Vagina (tissue), 2 donors: Measurements from ENCODE around the gene GALNT7. TPM values are rescaled to one million over a fixed set of nuclear protein-coding genes. Genes with fewer than 3 reads are reported as not detected.

Source experiments
- DNase-seq, 2 donors: peaks; one replicate each; pipeline ENCODE4 v3.0.0-alpha.2; 2017; ENCODE audit errors: extremely low spot score in 2 of 2
- H3K27ac ChIP-seq: fragments of 200-600 bp; sonication (generic); one replicate; pipeline ENCODE4 v1.5.1; 2019
- H3K27me3 ChIP-seq: fragments of 200-600 bp; sonication (generic); one replicate; pipeline ENCODE4 v1.5.1; 2019
- H3K36me3 ChIP-seq, 2 donors: fragments of 200-600 bp; sonication (generic); one replicate each; pipeline ENCODE4 v1.5.1; 2017 to 2019
- H3K4me1 ChIP-seq: fragments of 200-600 bp; sonication (generic); one replicate; pipeline ENCODE4 v1.5.1; 2019
- H3K4me3 ChIP-seq, 2 donors: fragments of 200-600 bp; sonication (generic); 1 replicate in 1 of 2; 2 replicates in 1 of 2; pipeline ENCODE4 v1.5.1; 2016 to 2019
- H3K9me3 ChIP-seq: fragments of 200-600 bp; sonication (generic); one replicate; pipeline ENCODE4 v1.5.1; 2019
- CTCF ChIP-seq, 3 experiments: fragments of 450-650 bp in 2 of 3; fragments of 200-600 bp in 1 of 3; sonication (generic) in 1 of 3; IDR thresholded peaks; one replicate each; pipeline ENCODE4 v1.5.1; 2017 to 2019; ENCODE audit warnings: antibody characterized with exemption in 3 of 3, mild to moderate bottlenecking in 2 of 3, moderate library complexity in 2 of 3
- POLR2A ChIP-seq, 2 donors: fragments of 450-650 bp; IDR thresholded peaks; one replicate each; pipeline ENCODE4 v1.6.1; 2017; ENCODE audit warnings: antibody characterized with exemption in 2 of 2, mild to moderate bottlenecking in 2 of 2, moderate library complexity in 2 of 2
- POLR2AphosphoS5 ChIP-seq, 2 donors: sonication (generic); formaldehyde crosslinking; IDR thresholded peaks; one replicate each; pipeline ENCODE4 v1.9.0; 2017; ENCODE audit warnings: antibody characterized with exemption in 2 of 2, mild to moderate bottlenecking in 2 of 2, low read depth in 1 of 2; ENCODE audit not compliant: insufficient read depth in 1 of 2
- intact Hi-C: fragments of 100-400 bp; cut with DNase I; formaldehyde crosslinking; loops from one replicate; pipeline ENCODE4 v1.15.1; 2023
- total RNA-seq: library from RNA; depleted of rRNA; stranded (reverse); fragments of >200 nt; gene quantifications from one replicate; pipeline ENCODE4 v1.2.3, GENCODE V29; 2016

The GALNT7 gene
- total RNA-seq, 1 donor from 2014 or later = 9.1 TPM

- H3K9me3 ChIP-seq = no peaks in the 10 kb centered on the region
- no peak overlapping the region for H3K4me3 ChIP-seq
- peaks cover 0 to 11% of the 10 kb centered on the region in 2 donors for H3K36me3 ChIP-seq
- no peak overlapping the region for H3K27ac ChIP-seq
- intact Hi-C loops = no loop called here
- TF ChIP-seq POLR2A (IDR thresholded peaks at IDR 0.05) = no peak
- no peak for TF ChIP-seq POLR2AphosphoS5 (IDR thresholded peaks at IDR 0.05; ENCODE audit: insufficient read depth in 1 of 2, low read depth in 1 of 2)
- TF ChIP-seq CTCF (IDR thresholded peaks at IDR 0.05) = no peak
- no peak for DNase-seq
- no peaks in the 10 kb centered on the region for H3K4me1 ChIP-seq
- H3K27me3 ChIP-seq = no peaks in the 10 kb centered on the region
Observed at GRCh38 chr4:173325007-173325736, 156.6 kb downstream of the GALNT7 start.

- no peaks in the 10 kb centered on the region for H3K27me3 ChIP-seq
- H3K36me3 ChIP-seq = peaks cover 0 to 20% of the 10 kb centered on the region in 2 donors
- no peak for TF ChIP-seq POLR2AphosphoS5 (IDR thresholded peaks at IDR 0.05; ENCODE audit: insufficient read depth in 1 of 2, low read depth in 1 of 2)
- TF ChIP-seq CTCF (IDR thresholded peaks at IDR 0.05) = no peak
- TF ChIP-seq POLR2A (IDR thresholded peaks at IDR 0.05) = no peak
- H3K9me3 ChIP-seq = no peaks in the 10 kb centered on the region
- peaks cover 17% of the 10 kb centered on the region for H3K4me1 ChIP-seq
- H3K4me3 ChIP-seq = no peak overlapping the region
- H3K27ac ChIP-seq = no peak overlapping the region
- no peak for DNase-seq
- intact Hi-C loops = no loop called here
Observed at GRCh38 chr4:173328236-173328901, 159.8 kb downstream of the GALNT7 start.

- no peaks in the 10 kb centered on the region for H3K27me3 ChIP-seq
- H3K4me3 ChIP-seq = no peak overlapping the region
- DNase-seq = no peak
- TF ChIP-seq POLR2AphosphoS5 (IDR thresholded peaks at IDR 0.05; ENCODE audit: insufficient read depth in 1 of 2, low read depth in 1 of 2) (no peak), POLR2A (IDR thresholded peaks at IDR 0.05) (no peak), CTCF (IDR thresholded peaks at IDR 0.05) (no peak)
- intact Hi-C loops = loop anchor here (2.0 kb wide), 1 partner anchor 38 kb away; no protein-coding TSS in a partner anchor
- H3K27ac ChIP-seq = no peak overlapping the region
- peaks cover 0 to 20% of the 10 kb centered on the region in 2 donors for H3K36me3 ChIP-seq
- peaks cover 17% of the 10 kb centered on the region for H3K4me1 ChIP-seq
- no peaks in the 10 kb centered on the region for H3K9me3 ChIP-seq
Observed at GRCh38 chr4:173330590-173330989, 162.0 kb downstream of the GALNT7 start.

GRCh38 chr4:173332021-173332487, 163.4 kb downstream of the GALNT7 start:
- peaks cover 17% of the 10 kb centered on the region for H3K4me1 ChIP-seq
- H3K27ac ChIP-seq = peak overlapping the region; percentile 100
- no peaks in the 10 kb centered on the region for H3K27me3 ChIP-seq
- no peaks in the 10 kb centered on the region for H3K9me3 ChIP-seq
- H3K36me3 ChIP-seq = peaks cover 0 to 20% of the 10 kb centered on the region in 2 donors
- DNase-seq = no peak
- peak overlapping the region; percentile 90 to 98 for H3K4me3 ChIP-seq
- intact Hi-C loops = no loop called here
- no peak for TF ChIP-seq POLR2A (IDR thresholded peaks at IDR 0.05)
- TF ChIP-seq POLR2AphosphoS5 (IDR thresholded peaks at IDR 0.05; ENCODE audit: insufficient read depth in 1 of 2, low read depth in 1 of 2) = no peak
- no peak for TF ChIP-seq CTCF (IDR thresholded peaks at IDR 0.05)
